K562 (cell line): Measurements from ENCODE around the gene DBNDD1.

Source experiments
- BDP1 ChIP-seq: IDR thresholded peaks from 3 replicates; pipeline ENCODE4 v1.6.1; 2011; ENCODE audit not compliant: insufficient read length, insufficient read depth
- ELF4 ChIP-seq: fragments of 450-650 bp; formaldehyde crosslinking; IDR thresholded peaks from 2 replicates; pipeline ENCODE4 v1.4.0; 2022; ENCODE audit warnings: missing genetic modification characterization
- EZH2 ChIP-seq: IDR thresholded peaks from 2 replicates; pipeline ENCODE4 v1.6.1; 2012; ENCODE audit warnings: low read depth, mild to moderate bottlenecking, inconsistent platforms, low read length, borderline replicate concordance
- FOXM1 ChIP-seq, 2 experiments: fragments of 450-650 bp in 1 of 2; sonication (generic) in 1 of 2; formaldehyde crosslinking in 1 of 2; IDR thresholded peaks; 2 replicates each; pipeline versions ENCODE4 v1.6.1 to v1.9.0; 2017 to 2022; ENCODE audit warnings: low read depth in 2 of 2, mild to moderate bottlenecking in 2 of 2, missing genetic modification reagents in 1 of 2, moderate library complexity in 1 of 2
- NFIC ChIP-seq: fragments of 450-650 bp; IDR thresholded peaks from 2 replicates; pipeline ENCODE4 v1.6.1; 2017; ENCODE audit warnings: mild to moderate bottlenecking, inconsistent platforms
- ZNF121 ChIP-seq: sonication (generic); formaldehyde crosslinking; conservative IDR thresholded peaks from 2 replicates; pipeline ENCODE4 v1.8.0; 2022; ENCODE audit warnings: missing genetic modification reagents
- TF ChIP-seq, protein P1 (sequence below), 3 experiments: IDR thresholded peaks in 2 of 3; conservative IDR thresholded peaks in 1 of 3; 2 replicates each; pipeline ENCODE4 v1.5.1; 2011 to 2012; ENCODE audit warnings: low read length in 3 of 3, mild to moderate bottlenecking in 3 of 3, control low read depth in 2 of 3, improper control_type of control experiment in 1 of 3, inconsistent platforms in 1 of 3, low read depth in 1 of 3, mixed read lengths in 1 of 3, moderate library complexity in 1 of 3; ENCODE audit not compliant: insufficient read depth in 2 of 3
- TF ChIP-seq, protein P2 (sequence below): IDR thresholded peaks from 3 replicates; pipeline ENCODE4 v1.6.1; 2011; ENCODE audit warnings: borderline replicate concordance, mild to moderate bottlenecking, moderate library complexity; ENCODE audit not compliant: insufficient read length; ENCODE audit errors: extremely low read depth
- TF ChIP-seq, protein P3 (sequence below): sonication (generic); formaldehyde crosslinking; IDR thresholded peaks from 2 replicates; pipeline ENCODE4 v1.9.0; 2022; ENCODE audit warnings: mild to moderate bottlenecking, missing genetic modification reagents
- TF ChIP-seq, protein P4 (sequence below): sonication (generic); formaldehyde crosslinking; IDR thresholded peaks from 2 replicates; pipeline ENCODE4 v1.8.1; 2023; ENCODE audit warnings: mild to moderate bottlenecking, missing genetic modification reagents

DNA sequence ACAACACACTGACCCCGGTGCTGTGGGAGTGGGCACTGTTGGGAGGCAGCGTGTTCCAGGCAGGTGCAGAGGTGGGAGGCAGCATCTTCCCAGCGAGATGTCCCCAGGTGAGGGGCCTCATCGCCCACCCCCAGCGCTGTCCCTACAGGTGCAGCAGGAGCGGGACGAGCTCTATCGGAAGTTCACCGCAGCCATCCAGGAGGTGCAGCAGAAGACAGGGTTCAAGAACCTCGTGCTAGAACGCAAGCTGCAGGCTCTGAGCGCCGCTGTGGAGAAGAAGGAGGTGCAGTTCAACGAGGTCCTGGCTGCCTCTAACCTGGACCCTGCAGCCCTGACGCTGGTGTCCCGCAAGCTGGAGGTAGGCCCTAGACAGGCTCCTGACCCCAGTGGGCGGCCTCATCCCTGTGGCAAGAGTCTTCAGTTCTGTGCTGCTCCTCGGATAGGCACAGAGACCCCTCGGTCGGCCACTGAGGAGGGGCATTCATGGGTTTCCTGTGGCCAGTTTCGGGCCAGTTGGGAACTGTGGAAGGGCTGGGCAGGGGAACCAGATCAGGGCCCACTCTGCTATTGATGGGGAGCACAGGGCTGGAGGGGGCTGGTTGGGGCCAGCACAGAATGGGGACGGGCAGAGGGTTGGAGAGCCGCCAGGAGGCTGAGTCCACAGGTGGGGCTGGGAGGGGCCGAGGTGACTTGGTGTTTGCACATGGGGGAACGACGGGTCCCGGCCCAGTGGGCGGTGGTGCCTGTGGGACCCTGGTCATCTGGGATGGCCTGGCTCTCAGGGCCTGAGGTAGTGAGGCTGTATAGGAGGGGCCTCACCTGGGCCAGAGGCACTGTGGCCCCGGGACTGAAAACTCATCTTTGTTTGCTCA lies 21.1 kb upstream of the DBNDD1 start:
- TF ChIP-seq, protein P1, sequence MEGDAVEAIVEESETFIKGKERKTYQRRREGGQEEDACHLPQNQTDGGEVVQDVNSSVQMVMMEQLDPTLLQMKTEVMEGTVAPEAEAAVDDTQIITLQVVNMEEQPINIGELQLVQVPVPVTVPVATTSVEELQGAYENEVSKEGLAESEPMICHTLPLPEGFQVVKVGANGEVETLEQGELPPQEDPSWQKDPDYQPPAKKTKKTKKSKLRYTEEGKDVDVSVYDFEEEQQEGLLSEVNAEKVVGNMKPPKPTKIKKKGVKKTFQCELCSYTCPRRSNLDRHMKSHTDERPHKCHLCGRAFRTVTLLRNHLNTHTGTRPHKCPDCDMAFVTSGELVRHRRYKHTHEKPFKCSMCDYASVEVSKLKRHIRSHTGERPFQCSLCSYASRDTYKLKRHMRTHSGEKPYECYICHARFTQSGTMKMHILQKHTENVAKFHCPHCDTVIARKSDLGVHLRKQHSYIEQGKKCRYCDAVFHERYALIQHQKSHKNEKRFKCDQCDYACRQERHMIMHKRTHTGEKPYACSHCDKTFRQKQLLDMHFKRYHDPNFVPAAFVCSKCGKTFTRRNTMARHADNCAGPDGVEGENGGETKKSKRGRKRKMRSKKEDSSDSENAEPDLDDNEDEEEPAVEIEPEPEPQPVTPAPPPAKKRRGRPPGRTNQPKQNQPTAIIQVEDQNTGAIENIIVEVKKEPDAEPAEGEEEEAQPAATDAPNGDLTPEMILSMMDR (IDR thresholded peaks at IDR 0.05 in 2 of 3, conservative IDR thresholded peaks at IDR 0.05 in 1 of 3; ENCODE audit: insufficient read depth in 2 of 3, low read depth in 1 of 3, low read length in 3 of 3), result no peak
- TF ChIP-seq BDP1 (no peak), EZH2 (no peak), NFIC (no peak), ELF4 (no peak), FOXM1 (IDR thresholded peaks at IDR 0.05; ENCODE audit: low read depth) (no peak), FOXM1 (CRISPR knock-in tag; IDR thresholded peaks at IDR 0.05; ENCODE audit: low read depth) (no peak), ZNF121 (CRISPR knock-in tag) (no peak)
- TF ChIP-seq, protein P2, sequence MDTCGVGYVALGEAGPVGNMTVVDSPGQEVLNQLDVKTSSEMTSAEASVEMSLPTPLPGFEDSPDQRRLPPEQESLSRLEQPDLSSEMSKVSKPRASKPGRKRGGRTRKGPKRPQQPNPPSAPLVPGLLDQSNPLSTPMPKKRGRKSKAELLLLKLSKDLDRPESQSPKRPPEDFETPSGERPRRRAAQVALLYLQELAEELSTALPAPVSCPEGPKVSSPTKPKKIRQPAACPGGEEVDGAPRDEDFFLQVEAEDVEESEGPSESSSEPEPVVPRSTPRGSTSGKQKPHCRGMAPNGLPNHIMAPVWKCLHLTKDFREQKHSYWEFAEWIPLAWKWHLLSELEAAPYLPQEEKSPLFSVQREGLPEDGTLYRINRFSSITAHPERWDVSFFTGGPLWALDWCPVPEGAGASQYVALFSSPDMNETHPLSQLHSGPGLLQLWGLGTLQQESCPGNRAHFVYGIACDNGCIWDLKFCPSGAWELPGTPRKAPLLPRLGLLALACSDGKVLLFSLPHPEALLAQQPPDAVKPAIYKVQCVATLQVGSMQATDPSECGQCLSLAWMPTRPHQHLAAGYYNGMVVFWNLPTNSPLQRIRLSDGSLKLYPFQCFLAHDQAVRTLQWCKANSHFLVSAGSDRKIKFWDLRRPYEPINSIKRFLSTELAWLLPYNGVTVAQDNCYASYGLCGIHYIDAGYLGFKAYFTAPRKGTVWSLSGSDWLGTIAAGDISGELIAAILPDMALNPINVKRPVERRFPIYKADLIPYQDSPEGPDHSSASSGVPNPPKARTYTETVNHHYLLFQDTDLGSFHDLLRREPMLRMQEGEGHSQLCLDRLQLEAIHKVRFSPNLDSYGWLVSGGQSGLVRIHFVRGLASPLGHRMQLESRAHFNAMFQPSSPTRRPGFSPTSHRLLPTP, result no peak
- TF ChIP-seq, protein P3, sequence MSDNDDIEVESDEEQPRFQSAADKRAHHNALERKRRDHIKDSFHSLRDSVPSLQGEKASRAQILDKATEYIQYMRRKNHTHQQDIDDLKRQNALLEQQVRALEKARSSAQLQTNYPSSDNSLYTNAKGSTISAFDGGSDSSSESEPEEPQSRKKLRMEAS (CRISPR knock-in tag), result no peak
- TF ChIP-seq, protein P4, sequence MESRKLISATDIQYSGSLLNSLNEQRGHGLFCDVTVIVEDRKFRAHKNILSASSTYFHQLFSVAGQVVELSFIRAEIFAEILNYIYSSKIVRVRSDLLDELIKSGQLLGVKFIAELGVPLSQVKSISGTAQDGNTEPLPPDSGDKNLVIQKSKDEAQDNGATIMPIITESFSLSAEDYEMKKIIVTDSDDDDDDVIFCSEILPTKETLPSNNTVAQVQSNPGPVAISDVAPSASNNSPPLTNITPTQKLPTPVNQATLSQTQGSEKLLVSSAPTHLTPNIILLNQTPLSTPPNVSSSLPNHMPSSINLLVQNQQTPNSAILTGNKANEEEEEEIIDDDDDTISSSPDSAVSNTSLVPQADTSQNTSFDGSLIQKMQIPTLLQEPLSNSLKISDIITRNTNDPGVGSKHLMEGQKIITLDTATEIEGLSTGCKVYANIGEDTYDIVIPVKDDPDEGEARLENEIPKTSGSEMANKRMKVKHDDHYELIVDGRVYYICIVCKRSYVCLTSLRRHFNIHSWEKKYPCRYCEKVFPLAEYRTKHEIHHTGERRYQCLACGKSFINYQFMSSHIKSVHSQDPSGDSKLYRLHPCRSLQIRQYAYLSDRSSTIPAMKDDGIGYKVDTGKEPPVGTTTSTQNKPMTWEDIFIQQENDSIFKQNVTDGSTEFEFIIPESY (CRISPR knock-in tag), result no peak
